GM12892 (cell line): ENCODE measurements around the gene TMC5.

Source experiments
- POLR2A ChIP-seq: IDR thresholded peaks from 2 replicates; pipeline ENCODE4 v1.6.1; 2011; ENCODE audit warnings: low read depth, low read length, control low read depth
- POLR2AphosphoS5 ChIP-seq: IDR thresholded peaks from 2 replicates; pipeline ENCODE4 v1.6.1; 2011; ENCODE audit warnings: low read depth, low read length, control low read depth
- TAF1 ChIP-seq: IDR thresholded peaks from 2 replicates; pipeline ENCODE4 v1.6.1; 2011; ENCODE audit warnings: low read depth, mild to moderate bottlenecking, control low read depth, low read length, borderline replicate concordance

GRCh38 chr16:19424478-19424877 lies 6.8 kb downstream of the TMC5 start:
- no peak for TF ChIP-seq POLR2A
- no peak for TF ChIP-seq POLR2AphosphoS5
- TF ChIP-seq TAF1, result no peak
